GM12865 (cell line): Measurements from ENCODE around the gene VWA3B.
"Not testable (repeated sequence)": the region's sequence is repeated elsewhere in the genome, so short reads cannot be mapped to it uniquely, and the experiment has no call there.

Experiments
- DNase-seq: peaks from one replicate; pipeline ENCODE4 v3.0.0; 2010; ENCODE audit warnings: low read depth
- H3K4me3 ChIP-seq: 2 replicates; pipeline ENCODE4 v1.5.1; 2011; ENCODE audit warnings: mild to moderate bottlenecking, low read depth, low read length, control low read depth
- TF ChIP-seq, protein P1 (sequence below): IDR thresholded peaks from 2 replicates; pipeline ENCODE4 v1.5.1; 2011; ENCODE audit warnings: low read length, control low read depth, low read depth, inconsistent platforms; ENCODE audit not compliant: insufficient read depth; ENCODE audit errors: missing control alignments

Gene VWA3B

DNA sequence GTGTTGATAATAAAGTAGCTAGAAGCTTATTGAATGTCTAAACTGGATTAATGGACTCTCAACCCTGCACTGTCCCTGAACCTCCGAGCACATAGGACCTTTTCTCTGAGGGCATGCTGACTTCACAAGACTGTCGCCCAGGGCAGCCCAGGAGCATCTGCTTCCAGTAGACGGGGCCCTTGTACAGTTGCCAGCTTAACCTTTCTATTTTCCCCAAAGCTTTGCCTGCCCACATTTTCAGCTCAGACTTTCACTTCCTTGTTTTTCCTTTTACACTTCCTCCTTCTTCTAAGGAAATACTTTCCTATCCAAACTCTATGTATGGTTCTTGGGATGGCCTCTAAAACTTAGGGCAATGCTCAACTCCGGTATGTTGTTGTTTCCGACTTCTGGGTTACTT lies 1.3 kb downstream of the VWA3B start:
- TF ChIP-seq, protein P1, sequence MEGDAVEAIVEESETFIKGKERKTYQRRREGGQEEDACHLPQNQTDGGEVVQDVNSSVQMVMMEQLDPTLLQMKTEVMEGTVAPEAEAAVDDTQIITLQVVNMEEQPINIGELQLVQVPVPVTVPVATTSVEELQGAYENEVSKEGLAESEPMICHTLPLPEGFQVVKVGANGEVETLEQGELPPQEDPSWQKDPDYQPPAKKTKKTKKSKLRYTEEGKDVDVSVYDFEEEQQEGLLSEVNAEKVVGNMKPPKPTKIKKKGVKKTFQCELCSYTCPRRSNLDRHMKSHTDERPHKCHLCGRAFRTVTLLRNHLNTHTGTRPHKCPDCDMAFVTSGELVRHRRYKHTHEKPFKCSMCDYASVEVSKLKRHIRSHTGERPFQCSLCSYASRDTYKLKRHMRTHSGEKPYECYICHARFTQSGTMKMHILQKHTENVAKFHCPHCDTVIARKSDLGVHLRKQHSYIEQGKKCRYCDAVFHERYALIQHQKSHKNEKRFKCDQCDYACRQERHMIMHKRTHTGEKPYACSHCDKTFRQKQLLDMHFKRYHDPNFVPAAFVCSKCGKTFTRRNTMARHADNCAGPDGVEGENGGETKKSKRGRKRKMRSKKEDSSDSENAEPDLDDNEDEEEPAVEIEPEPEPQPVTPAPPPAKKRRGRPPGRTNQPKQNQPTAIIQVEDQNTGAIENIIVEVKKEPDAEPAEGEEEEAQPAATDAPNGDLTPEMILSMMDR: no peak
- no peak overlapping the region for H3K4me3 ChIP-seq
- peak; percentile 12 for DNase-seq

DNA sequence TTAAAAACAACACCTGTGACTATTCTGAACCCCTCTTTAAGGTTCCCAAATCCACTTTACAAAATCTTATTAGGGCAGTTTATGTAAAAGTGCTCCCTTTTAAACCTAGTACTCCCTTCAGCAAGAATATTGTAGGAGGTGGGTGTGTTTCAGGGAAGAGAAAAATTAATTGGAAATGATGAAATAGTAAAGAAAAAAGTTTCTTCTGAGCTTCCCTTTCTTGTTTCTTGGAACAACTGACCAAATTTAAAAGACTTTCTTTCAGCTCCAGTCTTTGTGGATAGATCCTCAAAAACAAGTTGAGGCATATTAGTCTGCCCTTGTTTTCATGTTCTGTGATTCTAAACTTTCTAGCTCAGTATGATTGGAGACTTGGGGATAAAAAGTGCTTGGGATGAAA lies 3.0 kb downstream of the VWA3B start:
- TF ChIP-seq, protein P1: no peak
- no peak overlapping the region for H3K4me3 ChIP-seq
- no peak for DNase-seq

DNA sequence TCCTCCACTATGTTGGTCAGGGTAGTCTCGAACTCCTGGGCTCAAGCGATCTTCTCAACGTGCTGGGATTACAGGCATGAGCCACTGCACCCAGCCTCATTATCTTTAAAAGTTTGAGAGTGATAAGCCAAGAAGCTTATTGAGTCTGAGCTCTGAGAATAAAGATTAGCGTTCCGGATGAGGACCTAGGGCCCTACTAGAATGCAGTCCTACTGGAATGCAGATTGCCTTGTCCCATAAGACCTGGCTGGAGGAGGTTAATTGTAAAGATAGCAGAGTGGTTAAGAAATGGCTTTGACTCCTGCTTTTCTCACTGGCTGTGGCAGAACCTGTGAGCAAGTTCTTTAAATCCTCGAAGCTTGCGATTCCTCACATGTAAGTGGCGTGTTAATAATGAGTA lies 4.0 kb downstream of the VWA3B start:
- no peak for DNase-seq
- TF ChIP-seq, protein P1: no peak
- H3K4me3 ChIP-seq: no peak overlapping the region

DNA sequence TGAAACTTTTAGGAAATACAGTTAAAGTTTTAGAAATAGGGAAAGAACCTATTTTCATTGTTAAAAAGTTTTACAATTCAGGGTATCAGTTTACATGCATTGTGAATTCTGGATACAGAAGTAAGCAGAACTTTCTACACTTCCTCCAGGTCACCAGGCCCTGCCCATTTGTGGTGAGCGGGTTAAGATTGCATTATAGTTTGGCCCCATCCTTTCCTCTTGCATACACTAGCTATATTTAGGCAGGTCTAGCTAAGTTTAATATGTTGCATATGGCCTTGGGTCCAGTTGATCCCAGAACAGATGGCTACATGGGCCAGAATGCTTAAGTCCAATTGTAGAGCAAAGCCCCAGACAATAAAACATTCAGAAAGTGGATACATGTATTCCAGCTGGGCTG lies 4.8 kb downstream of the VWA3B start:
- DNase-seq: no peak
- TF ChIP-seq, protein P1: no peak

DNA sequence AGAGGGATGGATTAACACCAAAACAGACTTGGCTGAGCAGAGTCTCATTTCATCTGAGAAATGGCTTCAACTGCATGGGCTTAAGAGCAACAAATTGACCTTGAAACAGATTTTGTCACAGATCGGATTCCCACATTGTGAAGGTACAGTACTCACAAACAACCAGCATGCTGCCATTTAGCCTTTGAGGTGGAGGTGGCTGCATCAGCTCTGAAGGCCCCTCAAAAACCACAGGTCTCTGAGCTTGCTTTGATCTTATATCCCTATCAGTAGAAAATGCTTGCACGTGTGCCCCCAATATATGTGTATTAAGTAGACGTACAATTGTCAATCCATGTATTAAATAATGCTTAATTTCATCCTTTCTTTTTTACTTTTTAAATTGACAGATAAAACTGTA lies 6.2 kb downstream of the VWA3B start:
- no peak overlapping the region for H3K4me3 ChIP-seq
- TF ChIP-seq, protein P1: no peak
- DNase-seq: no peak

More for the DNA sequence above, 4.8 kb downstream of the VWA3B start:
- no peak overlapping the region for H3K4me3 ChIP-seq

DNA sequence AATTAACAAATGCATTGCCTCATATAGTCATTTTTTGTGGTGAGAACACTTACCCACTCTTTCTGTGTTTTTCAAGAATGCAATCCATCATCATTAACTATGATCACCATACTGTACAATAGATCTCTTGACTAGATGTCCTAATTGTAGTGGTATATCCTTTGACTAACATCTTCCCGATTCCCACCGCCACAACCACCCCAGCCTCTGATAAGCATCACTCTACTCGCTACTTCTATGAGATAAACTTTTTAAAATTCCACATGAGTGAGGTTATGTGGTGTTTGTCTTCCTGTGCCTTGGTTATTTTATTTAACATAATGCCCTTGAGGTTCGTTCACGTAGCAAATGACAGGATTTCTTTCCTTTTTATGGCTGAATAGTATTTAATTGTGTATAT lies 6.6 kb downstream of the VWA3B start:
- TF ChIP-seq, protein P1: no peak
- H3K4me3 ChIP-seq: no peak overlapping the region
- DNase-seq: no peak

DNA sequence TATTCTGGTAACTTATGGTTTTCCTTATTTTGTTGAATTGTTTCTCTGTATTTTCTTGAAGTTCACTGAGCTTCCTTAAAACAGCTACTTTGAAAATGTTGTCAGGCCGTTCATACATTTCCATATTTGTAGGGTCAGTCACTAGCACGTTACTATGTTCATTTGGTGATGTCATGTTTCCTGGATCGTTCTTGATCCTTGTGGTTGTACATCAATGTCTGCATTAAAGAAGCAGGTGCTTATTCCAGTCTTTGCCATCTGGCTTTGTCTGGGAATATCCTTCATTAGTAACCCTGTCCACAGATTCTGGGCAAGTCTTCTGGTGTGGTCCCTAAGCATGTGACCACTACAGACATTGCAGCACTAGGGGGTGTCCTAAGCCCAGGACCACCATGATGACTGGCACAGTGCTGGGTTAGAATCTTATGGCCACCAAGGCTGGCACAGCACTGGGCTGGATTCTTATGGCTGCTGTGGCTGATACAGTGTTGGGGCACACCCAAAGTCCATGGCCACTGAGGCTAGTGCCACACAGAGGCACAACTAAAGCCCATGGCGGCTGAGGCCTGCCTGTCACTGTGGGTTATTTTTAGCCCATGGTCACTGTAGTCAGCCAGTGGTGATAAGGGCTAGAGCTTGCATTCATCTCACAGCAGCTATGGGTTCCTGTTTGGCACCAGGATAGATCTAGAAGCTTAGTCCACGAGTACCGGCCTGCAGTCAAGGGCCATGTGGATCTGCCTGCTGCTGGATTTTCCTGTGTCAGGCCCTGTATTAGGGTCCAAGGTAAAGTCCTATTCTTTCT lies 13.2 kb downstream of the VWA3B start:
- no peak for DNase-seq
- H3K4me3 ChIP-seq: no peak overlapping the region

DNA sequence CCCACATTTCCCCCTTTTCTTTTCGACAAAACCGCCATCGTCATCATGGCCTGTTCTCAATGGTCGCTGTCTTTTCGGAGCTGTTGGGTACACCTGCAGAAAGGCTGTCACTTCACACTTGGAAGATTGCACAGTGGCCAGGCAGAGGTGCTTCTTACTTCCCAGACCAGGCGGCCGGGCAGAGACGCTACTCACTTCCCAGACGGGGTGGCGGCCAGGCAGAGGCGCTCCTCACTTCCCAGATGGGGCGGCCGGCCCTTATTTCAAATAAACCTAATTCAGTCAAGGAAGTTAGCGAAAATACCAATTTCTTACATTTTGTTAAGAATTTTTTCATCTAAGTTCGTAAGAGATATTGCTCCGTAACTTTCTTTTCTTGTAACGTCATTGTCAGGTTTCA lies 15.3 kb downstream of the VWA3B start:
- not testable (repeated sequence) for DNase-seq, H3K4me3 ChIP-seq

More for the DNA sequence above, 13.2 kb downstream of the VWA3B start:
- TF ChIP-seq, protein P1: no peak
